HepG2 (cell line): ENCODE measurements around the gene AQP9. TPM values are rescaled to one million over a fixed set of nuclear protein-coding genes. Genes with fewer than 3 reads are reported as not detected.

Experiments used
- ATAC-seq: fragments of 200-7000 bp; cut with Tn5 transposase; 3 replicates; pipeline ENCODE4 v1.9.1; 2020; ENCODE audit warnings: mild to moderate bottlenecking, moderate library complexity
- Bru-seq: library from RNA; stranded (reverse); fragments of 400-500 nt; gene quantifications from one replicate; lab custom pipeline; 2021; lab: Mats Ljungman, UMichigan
- BruChase-seq, 2 experiments: library from RNA; stranded (reverse); fragments of 400-500 nt; gene quantifications; one replicate each; lab custom pipeline; 2021; lab: Mats Ljungman, UMichigan
- BruUV-seq: library from RNA; stranded (reverse); fragments of 400-500 nt; replicated peaks from 2 replicates; lab custom pipeline; 2021; lab: Mats Ljungman, UMichigan
- CTCF ChIA-PET: fragments of 300-600 bp; formaldehyde crosslinking; extraction: SDS; loops from one replicate; lab custom pipeline; 2021; ENCODE audit warnings: low total read pairs, inconsistent platforms, low intra/inter-chr PET ratio; lab: Yijun Ruan, JAX
- POLR2A ChIA-PET: fragments of 350-600 bp; sonication (Branson Sonifier 250); formaldehyde crosslinking; loops from one replicate; lab custom pipeline; 2020; ENCODE audit warnings: antibody characterized with exemption, inconsistent platforms; lab: Yijun Ruan, JAX
- DNase-seq: peaks from one replicate; pipeline ENCODE4 v3.0.0-alpha.2; 2015; ENCODE audit warnings: low spot score
- FAIRE-seq: peaks from 3 replicates; lab custom pipeline; 2011; peaks lifted over from hg19 to GRCh38; lab: Jason Lieb, UNC
- H2AFZ ChIP-seq: one replicate; pipeline ENCODE4 v1.6.1; 2011; ENCODE audit warnings: low read length, inconsistent platforms
- H3K27ac ChIP-seq: fragments of 300-600 bp; 3 replicates; pipeline ENCODE4 v1.8.0; 2011; ENCODE audit warnings: mixed run types, mild to moderate bottlenecking, mixed read lengths, low read length, inconsistent platforms; ENCODE audit not compliant: insufficient read depth; ENCODE audit errors: extremely low read length
- H3K27me3 ChIP-seq, 2 experiments: fragments of 200-600 bp in 1 of 2; 2 replicates in 1 of 2; 3 replicates in 1 of 2; pipeline versions ENCODE4 v1.6.0 to v1.8.0; 2011; ENCODE audit warnings: low read length in 2 of 2, mild to moderate bottlenecking in 2 of 2, moderate library complexity in 2 of 2, inconsistent platforms in 1 of 2; ENCODE audit not compliant: insufficient read depth in 2 of 2, control insufficient read depth in 1 of 2
- H3K36me3 ChIP-seq, 2 experiments: fragments of 200-600 bp in 1 of 2; replicated peaks in 1 of 2; 2 replicates in 1 of 2; 3 replicates in 1 of 2; pipeline versions ENCODE4 v1.5.1 to v1.8.0; 2011; ENCODE audit warnings: low read length in 2 of 2, inconsistent platforms in 1 of 2; ENCODE audit not compliant: insufficient read depth in 2 of 2, control insufficient read depth in 1 of 2
- H3K4me1 ChIP-seq: 2 replicates; pipeline ENCODE4 v1.5.1; 2012; ENCODE audit warnings: low read length, inconsistent platforms; ENCODE audit not compliant: insufficient read depth
- H3K4me2 ChIP-seq: 2 replicates; pipeline ENCODE4 v1.6.0; 2011; ENCODE audit warnings: low read depth, low read length, inconsistent platforms
- H3K4me3 ChIP-seq, 3 experiments: fragments of 200-600 bp in 1 of 3; sonication (generic), shearing (Covaris generic) in 1 of 3; replicated peaks in 1 of 3; 2 replicates each; pipeline ENCODE4 v1.5.1; 2011 to 2016; ENCODE audit warnings: low read length in 3 of 3, inconsistent platforms in 2 of 3, low read depth in 2 of 3, mild to moderate bottlenecking in 2 of 3, control low read depth in 1 of 3, mixed read lengths in 1 of 3; ENCODE audit not compliant: insufficient read depth in 1 of 3
- H3K79me2 ChIP-seq: one replicate; pipeline ENCODE4 v1.6.1; 2011; ENCODE audit warnings: low read length, inconsistent platforms; ENCODE audit not compliant: insufficient read depth
- H3K9ac ChIP-seq: 2 replicates; pipeline ENCODE4 v1.6.0; 2011; ENCODE audit warnings: mild to moderate bottlenecking, low read depth, low read length, inconsistent platforms; ENCODE audit not compliant: insufficient read depth
- H3K9me3 ChIP-seq: 2 replicates; pipeline ENCODE4 v1.5.1; 2012; ENCODE audit warnings: mild to moderate bottlenecking, low read length
- H4K20me1 ChIP-seq: 2 replicates; pipeline ENCODE4 v1.6.0; 2011; ENCODE audit warnings: inconsistent platforms, mild to moderate bottlenecking, low read length, moderate library complexity; ENCODE audit not compliant: insufficient read depth
- ARHGAP35 ChIP-seq: sonication (generic); formaldehyde crosslinking; IDR thresholded peaks from 2 replicates; pipeline ENCODE4 v1.9.0; 2022; ENCODE audit warnings: mild to moderate bottlenecking, inconsistent platforms, moderate library complexity, missing genetic modification reagents, borderline replicate concordance
- CEBPB ChIP-seq: IDR thresholded peaks from 2 replicates; pipeline ENCODE4 v1.6.1; 2011; ENCODE audit warnings: low read depth, low read length, improper control_type of control experiment, borderline replicate concordance
- DMAP1 ChIP-seq: IDR thresholded peaks from 2 replicates; pipeline ENCODE4 v1.6.1; 2016
- ELF3 ChIP-seq: IDR thresholded peaks from 2 replicates; pipeline ENCODE4 v1.6.1; 2016; ENCODE audit warnings: missing genetic modification reagents, missing compliant biosample characterization
- HCFC1 ChIP-seq: fragments of 150-350 bp; IDR thresholded peaks from 2 replicates; pipeline ENCODE4 v1.6.1; 2014; ENCODE audit warnings: low read depth, low read length
- PBX2 ChIP-seq: IDR thresholded peaks from 2 replicates; pipeline ENCODE4 v1.6.1; 2016; ENCODE audit warnings: control low read depth
- RFXAP ChIP-seq: sonication (generic); formaldehyde crosslinking; IDR thresholded peaks from 2 replicates; pipeline ENCODE4 v1.4.0; 2020; ENCODE audit warnings: missing genetic modification reagents, borderline replicate concordance
- SMARCC2 ChIP-seq: fragments of 450-650 bp; IDR thresholded peaks from 2 replicates; pipeline ENCODE4 v1.6.1; 2017; ENCODE audit warnings: antibody characterized with exemption, mild to moderate bottlenecking
- SNAPC4 ChIP-seq: sonication (generic); formaldehyde crosslinking; IDR thresholded peaks from 2 replicates; pipeline ENCODE4 v1.4.0; 2020; ENCODE audit warnings: mild to moderate bottlenecking, missing genetic modification reagents
- THYN1 ChIP-seq: sonication (generic); formaldehyde crosslinking; IDR thresholded peaks from 2 replicates; pipeline ENCODE4 v1.8.1; 2023; ENCODE audit warnings: low read depth, mild to moderate bottlenecking, moderate library complexity, missing genetic modification reagents, borderline replicate concordance
- TSC22D2 ChIP-seq: sonication (generic); formaldehyde crosslinking; IDR thresholded peaks from 2 replicates; pipeline ENCODE4 v1.5.1; 2020; ENCODE audit warnings: missing genetic modification reagents, mild to moderate bottlenecking, borderline replicate concordance
- ZNF10 ChIP-seq: sonication (generic); formaldehyde crosslinking; IDR thresholded peaks from 2 replicates; pipeline ENCODE4 v1.4.0; 2020; ENCODE audit warnings: mild to moderate bottlenecking, low read depth, missing genetic modification reagents, borderline replicate concordance
- ZNF460 ChIP-seq: sonication (generic); formaldehyde crosslinking; IDR thresholded peaks from 2 replicates; pipeline ENCODE4 v1.5.1; 2020; ENCODE audit warnings: missing genetic modification reagents, mild to moderate bottlenecking, borderline replicate concordance
- ZNF782 ChIP-seq: sonication (generic); formaldehyde crosslinking; IDR thresholded peaks from 2 replicates; pipeline ENCODE4 v1.4.0; 2020; ENCODE audit warnings: missing genetic modification reagents, mild to moderate bottlenecking, borderline replicate concordance
- ZNF816 ChIP-seq: sonication (generic); formaldehyde crosslinking; IDR thresholded peaks from 2 replicates; pipeline ENCODE4 v1.8.0; 2022; ENCODE audit warnings: missing genetic modification reagents, mild to moderate bottlenecking, borderline replicate concordance
- WGBS: methylation state at CpG from one replicate; pipeline ENCODE4 v1.1.6; 2017; ENCODE audit warnings: low lambda C conversion rate; 5-methylcytosine and 5-hydroxymethylcytosine counted together
- in situ Hi-C: cut with HindIII; loops from 2 replicates; pipeline ENCODE4 v1.10.0; 2017; ENCODE audit warnings: low pct_unique_long_range_greater_than_20kb; ENCODE audit not compliant: extremely low pct_ligation_motif_present
- intact Hi-C: fragments of 100-400 bp; cut with micrococcal nuclease; formaldehyde crosslinking; loops from one replicate; pipeline ENCODE4 v1.10.0; 2022; ENCODE audit not compliant: unreplicated experiment
- long read RNA-seq, 2 experiments: library from RNA in 1 of 2; library from polyadenylated mRNA in 1 of 2; stranded (forward) in 1 of 2; unstranded in 1 of 2; transcript quantifications; one replicate each; pipeline ENCODE4 v2.0.0, GENCODE V29; 2019 to 2022
- polyA minus RNA-seq, 3 experiments: library from RNA; depleted of rRNA, polyadenylated mRNA; stranded (reverse); fragments of >200 nt; gene quantifications; 2 replicates each; pipeline ENCODE4 v1.2.3, GENCODE V29; 2011; ENCODE audit warnings: low replicate concordance in 1 of 3
- polyA plus RNA-seq, 8 experiments: library from polyadenylated mRNA; depleted of rRNA in 3 of 8; stranded (reverse) in 7 of 8; unstranded in 1 of 8; fragments of >200 nt; fragmentation: Illumina TruSeq in 4 of 8; extraction: Trizol in 4 of 8; gene quantifications; 2 replicates each; pipeline versions ENCODE4 v1.2.1 to v1.2.3, GENCODE V29; 2011 to 2016; ENCODE audit warnings: low read depth in 4 of 8, missing spikeins in 1 of 8, mixed read lengths in 1 of 8; ENCODE audit not compliant: insufficient read depth in 1 of 8
- total RNA-seq, 5 experiments: library from RNA; depleted of rRNA; stranded (reverse); fragments of >200 nt; fragmentation: Illumina TruSeq; extraction: Trizol; gene quantifications; 2 replicates each; pipeline ENCODE4 v1.2.3, GENCODE V29; 2016; ENCODE audit warnings: low read depth in 1 of 5

AQP9 gene
- total RNA-seq (2016; rRNA removed; fragmentation: Illumina TruSeq; extraction: Trizol) (not detected in 2 replicates), polyA plus RNA-seq (2011; rRNA removed) (0.03 TPM in 1 of 2 replicates, not detected in the other), polyA minus RNA-seq (2011; rRNA and poly(A)+ RNA removed; ENCODE audit: low replicate concordance) (not detected in 2 replicates), Bru-seq, nascent RNA (percentile 3 among the genes with signal in this experiment), BruChase-seq, experiment 1, labeled RNA remaining after a 6-hour chase (percentile 3 among the genes with signal in this experiment), BruChase-seq, experiment 2, labeled RNA remaining after a 2-hour chase (percentile 9 among the genes with signal in this experiment)
- total RNA-seq (2016; cell fraction: cytosol; rRNA removed; fragmentation: Illumina TruSeq; extraction: Trizol; ENCODE audit: low read depth): not detected in 2 replicates
- total RNA-seq (2016; cell fraction: insoluble cytoplasmic fraction; rRNA removed; fragmentation: Illumina TruSeq; extraction: Trizol): not detected in 2 replicates
- total RNA-seq (2016; cell fraction: membrane; rRNA removed; fragmentation: Illumina TruSeq; extraction: Trizol): 0.09 TPM in 1 of 2 replicates, not detected in the other
- total RNA-seq (2016; cell fraction: nucleus; rRNA removed; fragmentation: Illumina TruSeq; extraction: Trizol): not detected in 2 replicates
- 0.05 TPM in 1 of 2 replicates, not detected in the other for polyA plus RNA-seq (2011; cell fraction: cytosol; rRNA removed)
- not detected in 2 replicates for polyA plus RNA-seq (2011; cell fraction: nucleus; rRNA removed)
- 0.11 TPM in 1 of 2 replicates, not detected in the other for polyA plus RNA-seq (2012)
- polyA plus RNA-seq (2016; cell fraction: cytosol; fragmentation: Illumina TruSeq; extraction: Trizol; ENCODE audit: low read depth): not detected in 2 replicates
- 0.12 TPM in 1 of 2 replicates, not detected in the other for polyA plus RNA-seq (2016; cell fraction: insoluble cytoplasmic fraction; fragmentation: Illumina TruSeq; extraction: Trizol; ENCODE audit: low read depth)
- not detected in 2 replicates for polyA plus RNA-seq (2016; cell fraction: membrane; fragmentation: Illumina TruSeq; extraction: Trizol; ENCODE audit: low read depth)
- not detected in 2 replicates for polyA plus RNA-seq (2016; cell fraction: nucleus; fragmentation: Illumina TruSeq; extraction: Trizol; ENCODE audit: insufficient read depth, low read depth)
- polyA minus RNA-seq (2011; cell fraction: cytosol; rRNA and poly(A)+ RNA removed): not detected in 2 replicates
- polyA minus RNA-seq (2011; cell fraction: nucleus; rRNA and poly(A)+ RNA removed): not detected in 2 replicates
- long read RNA-seq, experiment 1: 0 reads
- long read RNA-seq, experiment 2: 0 reads

DNA sequence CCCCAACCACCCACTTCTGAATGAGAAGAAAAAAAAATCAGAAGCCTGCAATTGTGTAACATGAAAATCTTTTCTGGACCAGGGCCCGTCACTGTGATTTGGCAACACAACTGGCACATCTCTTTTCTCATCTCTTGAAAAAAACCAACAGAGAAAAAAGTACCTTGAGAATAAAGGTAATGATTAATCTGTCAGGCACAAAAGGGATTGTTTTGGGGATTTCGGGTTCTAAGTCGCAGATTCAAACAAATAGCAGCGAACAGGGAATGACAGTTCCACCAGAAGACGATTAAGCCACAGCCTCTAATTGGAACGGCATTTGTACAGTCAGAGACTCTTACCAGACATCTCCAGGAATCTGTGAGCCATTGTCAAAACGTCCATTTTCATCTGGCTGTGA lies at the start of gene AQP9:
AQP9 (plus strand) TSS at position 276 of the 400 bp plus-strand sequence. CDS start 185 bp downstream, outside the sequence.
- intact Hi-C loops (no loop called here), in situ Hi-C loops (no loop called here)
- POLR2A ChIA-PET: no interaction called here
- no peak within 1 kb of the TSS for H2AFZ ChIP-seq
- H3K4me1 ChIP-seq: no peaks in the 10 kb centered on the region
- H3K27ac ChIP-seq: no peak within 1 kb of the TSS
- H3K36me3 ChIP-seq: no peaks in the 10 kb centered on the region
- BruUV-seq: no TSS peak
- peaks cover 2 to 26% of the 10 kb centered on the region in 2 experiments; a peak in 4 of 5 replicates for H3K27me3 ChIP-seq
- WGBS: 10% methylated on average over 7 of the region's 7 CpGs
- H3K9ac ChIP-seq: no peak within 1 kb of the TSS
- ATAC-seq (no peak), FAIRE-seq (no peak), DNase-seq (no peak)
- CTCF ChIA-PET: no interaction called here
- no peaks in the 10 kb centered on the region for H4K20me1 ChIP-seq
- H3K79me2 ChIP-seq: no peaks in the 10 kb centered on the region
- no peaks in the 10 kb centered on the region for H3K9me3 ChIP-seq
- no peak within 1 kb of the TSS for H3K4me3 ChIP-seq
- H3K4me2 ChIP-seq: no peak within 1 kb of the TSS
- TF ChIP-seq ZNF782 (no peak), ARHGAP35 (no peak), ZNF460 (CRISPR knock-in tag) (no peak), HCFC1 (no peak), TSC22D2 (no peak), RFXAP (no peak), ZNF10 (CRISPR knock-in tag) (no peak), SNAPC4 (no peak), DMAP1 (CRISPR knock-in tag) (no peak), SMARCC2 (no peak), THYN1 (CRISPR knock-in tag) (no peak), ELF3 (no peak), ZNF816 (no peak), CEBPB (no peak), PBX2 (no peak)
